ENCODE measurements around the gene PPP6R1.

GRCh38 chr19:55257461-55258420 lies 1.1 kb downstream of the PPP6R1 start:
- TF ChIP-seq CTCF (conservative IDR thresholded peaks at IDR 0.05) (no peak), EZH2 (IDR thresholded peaks at IDR 0.05; ENCODE audit: low read depth) (no peak)
